ENCODE data around the gene CLEC4F.

- TF ChIP-seq POLR2A (IDR thresholded peaks at IDR 0.05) (no peak), CTCF (IDR thresholded peaks at IDR 0.05) (no peak)
Observed at GRCh38 chr2:70772486-70773155, 47.8 kb downstream of the CLEC4F start.

Data from heart left ventricle (tissue), 13 donors.